Stimulated activated CD4-positive, alpha-beta T cell treated with anti-CD3 and anti-CD28 coated beads, Interleukin-4, amount 100 ng/mL, for 4 hours (primary cell): ENCODE data around the gene SNRPB2.

ENCODE experiments used
- DNase-seq, 2 experiments: peaks; one replicate each; pipeline ENCODE4 v3.0.0-alpha.2; 2020

The SNRPB2 gene

GRCh38 chr20:16740365-16741072 is 10.7 kb downstream of the SNRPB2 start:
- DNase-seq, result no peak

GRCh38 chr20:16744178-16744807 is 14.5 kb downstream of the SNRPB2 start:
- DNase-seq, result no peak

- DNase-seq, result no peak
Measured at GRCh38 chr20:16745204-16745603, 15.4 kb downstream of the SNRPB2 start.

GRCh38 chr20:16747291-16747811 is 17.5 kb downstream of the SNRPB2 start:
- no peak for DNase-seq

- no peak for DNase-seq
Measured at GRCh38 chr20:16748308-16748900, 18.6 kb downstream of the SNRPB2 start, which contains the start of gene OTOR. OTOR (plus strand) TSS chr20:16748358; CDS start chr20:16748402, 44 bp downstream.

GRCh38 chr20:16749573-16749972 is 19.7 kb downstream of the SNRPB2 start:
- DNase-seq, result no peak

GRCh38 chr20:16752082-16752481 is 22.3 kb downstream of the SNRPB2 start:
- DNase-seq, result no peak

- no peak for DNase-seq
Measured at GRCh38 chr20:16752901-16753300, 23.1 kb downstream of the SNRPB2 start.

- no peak for DNase-seq
Measured at GRCh38 chr20:16758454-16759180, 28.8 kb downstream of the SNRPB2 start.

- DNase-seq, result no peak
Measured at GRCh38 chr20:16759181-16759563, 29.3 kb downstream of the SNRPB2 start.

GRCh38 chr20:16760431-16761304 is 30.8 kb downstream of the SNRPB2 start:
- DNase-seq, result no peak

- peak; percentile 11 to 21 for DNase-seq
Measured at GRCh38 chr20:16761305-16761829, 31.5 kb downstream of the SNRPB2 start.

- no peak for DNase-seq
Measured at GRCh38 chr20:16764560-16764959, 34.7 kb downstream of the SNRPB2 start.

- no peak for DNase-seq
Measured at GRCh38 chr20:16771213-16771612, 41.4 kb downstream of the SNRPB2 start.

- DNase-seq, result no peak
Measured at GRCh38 chr20:16775961-16776360, 46.1 kb downstream of the SNRPB2 start.

GRCh38 chr20:16777126-16777525 is 47.3 kb downstream of the SNRPB2 start:
- no peak for DNase-seq

GRCh38 chr20:16778159-16778558 is 48.3 kb downstream of the SNRPB2 start:
- no peak for DNase-seq

GRCh38 chr20:16781496-16781895 is 51.7 kb downstream of the SNRPB2 start:
- no peak for DNase-seq

- DNase-seq, result no peak
Measured at GRCh38 chr20:16785226-16785625, 55.4 kb downstream of the SNRPB2 start.
